SU-DHL-6 (cell line): ENCODE results near the gene CBL.

Source experiments
- H2AFZ ChIP-seq: fragments of 200-600 bp; sonication (generic); 2 replicates; pipeline ENCODE4 v1.6.1; 2014; ENCODE audit warnings: low read depth, mild to moderate bottlenecking, moderate library complexity, mixed read lengths, antibody characterized with exemption, low read length; ENCODE audit not compliant: severe bottlenecking
- H3F3A ChIP-seq: fragments of 200-600 bp; shearing (Covaris generic); 2 replicates; pipeline ENCODE4 v1.6.0; 2016; ENCODE audit warnings: antibody characterized with exemption, mild to moderate bottlenecking; ENCODE audit not compliant: insufficient read depth
- H3K27ac ChIP-seq: fragments of 200-600 bp; sonication (generic); 2 replicates; pipeline ENCODE4 v1.5.1; 2016; ENCODE audit warnings: low read depth, mild to moderate bottlenecking, low read length, moderate library complexity, mixed read lengths
- H3K27me3 ChIP-seq: fragments of 200-600 bp; sonication (generic), shearing (Covaris generic); 2 replicates; pipeline ENCODE4 v1.6.0; 2014; ENCODE audit warnings: mild to moderate bottlenecking, low read length
- H3K36me3 ChIP-seq: fragments of 200-600 bp; sonication (generic); 2 replicates; pipeline ENCODE4 v1.6.1; 2014; ENCODE audit warnings: mild to moderate bottlenecking, low read length, mixed read lengths
- H3K4me2 ChIP-seq: fragments of 300-600, 200-600 bp; shearing (Covaris generic), sonication (generic); 2 replicates; pipeline ENCODE4 v1.6.0; 2014; ENCODE audit warnings: low read length, low read depth, mild to moderate bottlenecking; ENCODE audit not compliant: poor library complexity, severe bottlenecking
- H3K4me3 ChIP-seq: fragments of 200-600 bp; sonication (generic); 2 replicates; pipeline ENCODE4 v1.5.1; 2014; ENCODE audit warnings: antibody characterized with exemption, low read length, mild to moderate bottlenecking, mixed read lengths; ENCODE audit not compliant: insufficient read depth, poor library complexity, severe bottlenecking
- H3K79me2 ChIP-seq: fragments of 200-600 bp; sonication (generic); 2 replicates; pipeline ENCODE4 v1.6.1; 2014; ENCODE audit warnings: mild to moderate bottlenecking, low read length, moderate library complexity; ENCODE audit not compliant: insufficient read depth
- H3K9ac ChIP-seq: fragments of 200-600 bp; sonication (generic); 2 replicates; pipeline ENCODE4 v1.7.0; 2014; ENCODE audit warnings: mild to moderate bottlenecking, low read length
- H3K9me2 ChIP-seq: fragments of 200-600 bp; sonication (generic); replicated peaks from 2 replicates; pipeline ENCODE4 v1.6.1; 2014; ENCODE audit warnings: low read length; ENCODE audit not compliant: insufficient read depth
- H3K9me3 ChIP-seq: fragments of 200-600 bp; sonication (generic); 2 replicates; pipeline ENCODE4 v1.6.1; 2014; ENCODE audit warnings: low read length, mixed read lengths; ENCODE audit not compliant: insufficient read depth
- H4K20me1 ChIP-seq: fragments of 200-600 bp; sonication (generic); 2 replicates; pipeline ENCODE4 v1.6.1; 2014; ENCODE audit warnings: low read depth, mild to moderate bottlenecking, antibody characterized with exemption, low read length, moderate library complexity, mixed read lengths
- CTCF ChIP-seq: fragments of 200-600 bp; sonication (generic); IDR thresholded peaks from one replicate; pipeline ENCODE4 v1.5.1; 2017; ENCODE audit warnings: antibody characterized with exemption, mild to moderate bottlenecking, low read length, moderate library complexity; ENCODE audit not compliant: insufficient read depth, poor library complexity, severe bottlenecking
- EZH2phosphoT487 ChIP-seq: fragments of 200-600 bp; sonication (generic), shearing (Covaris generic); conservative IDR thresholded peaks from 2 replicates; pipeline ENCODE4 v1.6.1; 2018; ENCODE audit warnings: mild to moderate bottlenecking, antibody characterized with exemption, low read length, moderate library complexity, mixed read lengths

CBL gene

GRCh38 chr11:119343726-119344125 is 137.6 kb downstream of the CBL start:
- H3K79me2 ChIP-seq, result no peaks in the 10 kb centered on the region
- no peak overlapping the region for H3K9ac ChIP-seq
- TF ChIP-seq CTCF (no peak), EZH2phosphoT487 (no peak)
- H3F3A ChIP-seq, result no peaks in the 10 kb centered on the region
- H3K9me2 ChIP-seq, result no peaks in the 10 kb centered on the region
- no peak overlapping the region for H3K27ac ChIP-seq
- H2AFZ ChIP-seq, result no peak overlapping the region
- H3K9me3 ChIP-seq, result no peaks in the 10 kb centered on the region
- H3K4me3 ChIP-seq, result no peak overlapping the region
- no peak overlapping the region for H3K4me2 ChIP-seq
- no peaks in the 10 kb centered on the region for H3K27me3 ChIP-seq
- H4K20me1 ChIP-seq, result no peaks in the 10 kb centered on the region
- no peaks in the 10 kb centered on the region for H3K36me3 ChIP-seq

GRCh38 chr11:119344291-119345010 is 138.3 kb downstream of the CBL start:
- H4K20me1 ChIP-seq, result no peaks in the 10 kb centered on the region
- H3K79me2 ChIP-seq, result no peaks in the 10 kb centered on the region
- no peaks in the 10 kb centered on the region for H3K9me3 ChIP-seq
- no peak for TF ChIP-seq EZH2phosphoT487
- TF ChIP-seq CTCF, result no peak
- no peak overlapping the region for H2AFZ ChIP-seq
- H3K4me3 ChIP-seq, result no peak overlapping the region
- no peaks in the 10 kb centered on the region for H3K36me3 ChIP-seq
- H3K9me2 ChIP-seq, result no peaks in the 10 kb centered on the region
- no peak overlapping the region for H3K9ac ChIP-seq
- H3K27ac ChIP-seq, result no peak overlapping the region
- no peak overlapping the region for H3K4me2 ChIP-seq
- no peaks in the 10 kb centered on the region for H3K27me3 ChIP-seq
- H3F3A ChIP-seq, result no peaks in the 10 kb centered on the region

- no peaks in the 10 kb centered on the region for H3K27me3 ChIP-seq
- H3K9me3 ChIP-seq, result no peaks in the 10 kb centered on the region
- TF ChIP-seq EZH2phosphoT487 (no peak), CTCF (no peak)
Observed at GRCh38 chr11:119345685-119346084, 139.5 kb downstream of the CBL start.

More at GRCh38 chr11:119345685-119346084, 139.5 kb downstream of the CBL start:
- H3K36me3 ChIP-seq, result no peaks in the 10 kb centered on the region
- no peak overlapping the region for H2AFZ ChIP-seq
- no peaks in the 10 kb centered on the region for H3K9me2 ChIP-seq
- H3K27ac ChIP-seq, result no peak overlapping the region
- H4K20me1 ChIP-seq, result no peaks in the 10 kb centered on the region
- no peaks in the 10 kb centered on the region for H3F3A ChIP-seq
- no peak overlapping the region for H3K4me2 ChIP-seq
- no peak overlapping the region for H3K9ac ChIP-seq
- no peak overlapping the region for H3K4me3 ChIP-seq
- no peaks in the 10 kb centered on the region for H3K79me2 ChIP-seq
